Frontal cortex (tissue), 4 donors: ENCODE measurements around the gene SEMG1. TPM values are rescaled to one million over a fixed set of nuclear protein-coding genes. Genes with fewer than 3 reads are reported as not detected.

ENCODE experiments used
- DNase-seq, 2 donors: peaks; one replicate each; pipeline ENCODE4 v3.0.0; 2012; ENCODE audit warnings: low spot score in 2 of 2
- FAIRE-seq: peaks from 2 replicates; lab custom pipeline; 2012; peaks lifted over from hg19 to GRCh38; lab: Jason Lieb, UNC
- total RNA-seq: library from RNA; depleted of rRNA; stranded (reverse); fragments of >200 nt; gene quantifications from one replicate; pipeline ENCODE4 v1.2.3, GENCODE V29; 2014
- donor health status: control.
- donor health status: control.
- donor health status: control.

The SEMG1 gene
- total RNA-seq, 1 donor from 2014 or later: not detected

GRCh38 chr20:45218124-45218523, 11.3 kb downstream of the SEMG1 start:
- FAIRE-seq (no peak), DNase-seq (no peak)

DNA sequence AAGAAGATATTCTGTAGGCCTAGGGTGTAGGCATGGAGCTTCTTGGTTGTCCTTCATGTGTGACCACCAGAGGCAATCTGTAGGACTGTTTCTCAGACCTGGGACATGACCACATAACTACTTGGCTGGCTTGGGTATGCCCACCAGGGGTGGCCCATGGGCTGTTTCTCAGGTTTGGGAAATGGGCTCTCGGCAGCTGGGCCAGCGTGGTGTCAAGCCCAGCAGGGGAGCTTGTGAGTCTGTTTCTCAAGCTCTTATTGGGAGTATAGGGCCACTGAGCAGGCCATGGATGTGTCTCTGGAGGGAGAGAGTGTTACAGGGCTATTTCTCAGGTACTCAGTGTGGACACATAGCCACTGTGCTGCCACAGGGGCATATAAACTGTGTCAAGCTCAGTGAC, 11.8 kb downstream of the SEMG1 start:
- FAIRE-seq (no peak), DNase-seq (no peak)

DNA sequence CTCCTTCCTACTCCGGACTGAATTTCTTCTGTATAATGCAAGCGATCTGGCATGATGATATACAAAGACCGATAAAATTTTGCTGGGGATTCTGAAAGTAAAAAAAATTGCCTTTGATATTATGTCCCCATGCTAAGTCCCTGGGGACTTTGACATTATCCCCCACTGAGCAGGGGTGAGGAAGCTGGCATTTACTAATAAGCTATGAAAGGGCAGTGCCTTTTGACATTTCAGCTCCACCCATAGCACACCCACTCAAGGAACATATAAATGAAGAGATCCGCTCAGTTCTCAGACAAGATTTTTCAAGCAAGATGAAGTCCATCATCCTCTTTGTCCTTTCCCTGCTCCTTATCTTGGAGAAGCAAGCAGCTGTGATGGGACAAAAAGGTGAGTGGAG, 14.2 kb downstream of the SEMG1 start, which contains the start of gene SEMG2:
Gene SEMG2, plus strand, starts transcription at position 298 of the 400 bp plus-strand sequence. Its CDS starts 17 bp downstream, at position 315.
- no peak for DNase-seq
- FAIRE-seq: no peak

GRCh38 chr20:45223136-45223535, 16.3 kb downstream of the SEMG1 start:
- FAIRE-seq (no peak), DNase-seq (no peak)

DNA sequence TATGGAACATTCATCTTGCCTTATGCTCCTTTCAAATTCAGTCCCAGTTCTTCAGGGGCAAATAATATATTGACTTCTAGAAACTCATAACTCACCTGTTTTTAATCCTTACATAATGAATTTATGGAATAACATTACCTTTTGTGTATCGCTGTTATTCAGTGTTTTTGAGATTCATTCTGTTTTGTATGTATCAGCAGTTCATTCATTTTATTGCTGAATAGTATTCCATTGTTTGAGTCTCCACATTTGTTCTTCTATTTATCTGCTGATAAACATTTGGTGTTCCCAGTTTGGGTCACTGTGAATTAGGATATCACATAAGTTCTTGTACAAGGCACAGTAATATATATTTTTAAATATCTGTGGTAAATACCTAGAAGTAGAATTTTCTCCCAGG, 19.5 kb downstream of the SEMG1 start:
- DNase-seq (no peak), FAIRE-seq (no peak)

DNA sequence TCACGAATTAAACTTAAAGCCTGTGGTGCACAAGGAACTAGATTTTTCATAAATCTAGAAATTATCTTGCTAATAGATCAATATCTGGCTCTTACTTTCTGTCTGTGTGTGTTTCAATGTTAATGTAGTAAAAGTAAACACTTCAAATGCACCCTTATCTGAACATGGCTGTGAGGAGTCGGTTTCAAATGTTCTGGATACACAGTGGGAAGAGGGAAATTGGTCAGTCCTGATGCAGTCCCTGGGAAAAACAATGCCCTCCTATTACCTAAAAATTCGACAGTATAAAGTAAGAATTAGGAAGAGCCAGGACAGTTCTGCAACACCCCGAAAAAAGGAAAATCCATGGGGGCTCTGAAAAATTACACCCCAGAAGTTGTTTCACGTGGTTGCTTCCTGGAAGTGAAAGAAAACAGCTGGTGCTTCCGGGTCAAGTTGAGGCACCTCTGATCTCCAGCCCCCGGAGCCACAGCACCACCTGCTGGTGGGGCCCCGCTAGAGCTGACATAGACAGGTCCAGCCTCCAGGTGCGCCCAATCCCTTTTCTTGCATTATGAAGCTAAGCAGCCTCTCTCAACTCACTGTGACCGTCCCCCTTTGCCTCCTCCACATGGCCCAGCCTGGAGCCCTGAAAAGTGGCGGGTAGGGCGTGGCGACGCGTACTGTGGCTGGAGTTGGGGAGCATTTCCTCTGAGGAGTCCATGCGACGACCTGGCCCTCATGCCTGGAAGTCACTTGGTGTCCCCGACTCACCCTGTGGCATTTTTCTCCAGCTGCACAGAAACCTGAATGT, 22.6 kb downstream of the SEMG1 start:
- no peak for DNase-seq

DNA sequence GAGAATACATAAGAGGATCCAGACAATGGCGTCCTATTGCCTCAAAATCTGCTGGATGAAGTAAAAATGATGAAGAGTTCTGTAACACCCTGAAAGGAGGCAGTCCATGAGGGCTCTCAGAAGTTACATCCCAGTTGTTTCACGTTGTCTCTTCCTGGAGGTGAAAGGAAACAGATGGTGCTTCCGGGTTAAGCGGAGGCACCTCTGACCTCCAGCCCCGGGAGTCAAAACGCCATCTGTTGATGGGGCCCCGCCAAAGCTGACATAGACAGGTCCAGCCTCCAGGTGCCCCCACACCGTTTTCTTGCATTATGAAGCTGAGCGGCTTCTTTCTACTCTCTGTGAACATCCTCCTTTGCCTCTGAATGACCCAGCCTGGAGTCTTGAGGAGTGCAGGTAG, 23.8 kb downstream of the SEMG1 start:
- DNase-seq (no peak), FAIRE-seq (no peak)

More for the DNA sequence above, 22.6 kb downstream of the SEMG1 start:
- no peak for FAIRE-seq

DNA sequence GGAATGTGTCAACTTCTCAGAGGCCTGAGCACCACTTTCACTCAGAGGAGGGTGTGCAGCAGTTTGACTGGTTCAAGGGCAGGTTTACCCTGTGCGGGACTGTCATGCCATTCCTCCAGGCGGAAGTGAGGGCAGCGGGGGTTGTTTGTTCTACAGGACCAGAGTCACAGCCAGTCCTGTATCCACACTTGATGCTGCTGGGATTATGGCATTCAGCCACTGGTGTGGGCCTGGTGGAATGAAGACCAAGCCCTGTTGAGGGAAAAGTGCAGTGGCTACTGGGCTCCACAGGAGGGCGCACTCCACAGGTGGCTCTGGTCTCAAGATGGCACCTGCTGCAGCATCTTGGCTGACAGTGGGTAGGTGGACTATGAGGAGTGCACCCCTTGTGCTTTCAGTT, 29.2 kb downstream of the SEMG1 start:
- no peak for DNase-seq
- FAIRE-seq: no peak

DNA sequence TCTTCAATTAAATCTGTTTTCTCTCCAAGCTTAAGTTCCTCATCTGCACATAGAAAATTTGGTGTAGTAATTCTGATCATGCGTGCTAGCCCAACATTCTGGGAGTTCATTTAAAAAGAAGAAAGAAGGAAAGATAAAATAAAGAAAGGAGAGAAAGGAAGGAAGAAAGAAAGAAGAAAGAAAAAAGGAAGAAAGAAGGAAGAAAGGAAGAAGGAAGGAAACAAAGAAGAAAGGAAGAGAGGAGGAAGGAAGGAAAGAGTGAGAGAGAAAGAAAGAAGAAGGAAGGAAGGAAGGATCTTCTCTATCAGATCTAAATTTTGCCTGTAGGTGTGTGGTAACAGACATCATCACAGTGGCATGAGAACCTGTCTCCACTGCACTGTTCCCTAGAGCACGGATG, 31.3 kb downstream of the SEMG1 start:
- FAIRE-seq: no peak
- DNase-seq: no peak

DNA sequence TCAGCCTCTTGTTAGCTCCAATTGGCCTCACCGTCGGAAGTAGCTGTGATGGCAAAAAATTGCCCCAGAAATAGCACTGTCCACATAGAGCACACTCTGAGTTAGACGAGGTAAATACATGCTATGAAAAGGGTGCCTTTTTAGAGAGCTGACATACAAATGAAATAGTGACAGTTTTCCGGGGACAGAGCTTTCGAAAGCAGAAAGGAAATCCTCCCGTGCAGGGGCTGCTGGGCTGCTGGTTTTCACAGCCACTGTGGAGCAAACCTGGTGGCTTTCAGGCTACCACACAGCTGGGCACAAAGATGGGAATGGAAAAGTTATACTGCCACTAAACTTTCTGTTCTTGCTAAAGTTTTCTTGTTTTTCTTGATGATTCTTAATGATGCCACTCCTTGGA, 39.3 kb downstream of the SEMG1 start:
- FAIRE-seq (no peak), DNase-seq (no peak)

DNA sequence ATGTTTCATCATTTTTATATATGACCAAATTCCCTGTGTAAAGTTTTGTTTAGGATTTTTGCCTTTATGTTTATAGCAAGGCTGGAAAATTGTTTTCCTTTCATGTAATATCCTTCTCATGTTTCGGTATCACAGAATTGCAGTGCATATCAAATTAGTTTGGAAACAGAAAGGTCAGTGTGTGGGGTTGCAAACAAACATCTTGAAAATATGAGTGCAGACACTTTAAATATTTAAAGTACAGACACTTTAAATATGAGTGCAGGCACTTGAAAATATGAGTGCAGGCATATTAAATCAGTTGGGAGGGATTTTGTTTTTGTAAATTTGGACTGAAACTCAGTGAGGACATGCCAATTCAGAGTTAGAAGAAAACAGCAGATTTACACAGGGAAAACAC, 41.0 kb downstream of the SEMG1 start:
- FAIRE-seq (no peak), DNase-seq (no peak)

- DNase-seq (no peak), FAIRE-seq (no peak)
Observed at GRCh38 chr20:45248609-45249008, 41.8 kb downstream of the SEMG1 start.

DNA sequence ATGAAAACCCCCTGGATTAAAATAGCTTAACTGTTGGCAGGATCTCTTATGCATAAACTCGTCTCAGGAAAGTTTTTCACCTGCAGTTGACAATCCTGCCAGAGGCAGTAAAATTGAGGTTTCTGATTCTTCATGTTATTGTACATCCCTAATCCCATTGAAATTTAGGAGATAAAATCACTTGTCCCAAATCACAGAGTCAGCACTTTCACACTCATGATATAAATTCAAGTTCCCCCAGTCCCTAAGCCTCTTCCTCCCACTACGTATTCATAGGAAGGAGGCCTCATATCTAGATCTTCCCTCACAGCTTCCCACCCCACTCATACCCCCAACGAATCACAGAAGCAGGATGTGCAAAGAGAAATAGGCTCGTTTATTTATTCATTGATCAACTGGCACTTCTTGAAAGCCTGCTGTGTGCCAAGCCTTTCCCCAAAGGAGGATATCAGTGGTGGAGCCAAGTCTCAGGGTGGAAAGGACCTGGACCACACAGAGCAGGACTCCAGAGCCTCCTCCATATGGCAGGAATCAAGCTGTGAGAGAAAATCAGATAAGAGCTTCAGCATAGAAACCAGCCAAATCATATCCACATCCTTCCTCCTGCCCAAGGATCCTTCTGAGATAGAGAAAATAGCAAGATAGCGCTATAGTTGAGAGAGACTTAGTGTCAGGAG, 45.2 kb downstream of the SEMG1 start:
- DNase-seq: no peak
- FAIRE-seq: no peak

- DNase-seq (no peak), FAIRE-seq (no peak)
Observed at GRCh38 chr20:45253261-45253660, 46.4 kb downstream of the SEMG1 start.

GRCh38 chr20:45254383-45255262, 47.8 kb downstream of the SEMG1 start, which contains the start of gene SLPI:
Gene SLPI (minus strand): TSS chr20:45254564. CDS start chr20:45254543, 21 bp downstream.
- FAIRE-seq (no peak), DNase-seq (no peak)

DNA sequence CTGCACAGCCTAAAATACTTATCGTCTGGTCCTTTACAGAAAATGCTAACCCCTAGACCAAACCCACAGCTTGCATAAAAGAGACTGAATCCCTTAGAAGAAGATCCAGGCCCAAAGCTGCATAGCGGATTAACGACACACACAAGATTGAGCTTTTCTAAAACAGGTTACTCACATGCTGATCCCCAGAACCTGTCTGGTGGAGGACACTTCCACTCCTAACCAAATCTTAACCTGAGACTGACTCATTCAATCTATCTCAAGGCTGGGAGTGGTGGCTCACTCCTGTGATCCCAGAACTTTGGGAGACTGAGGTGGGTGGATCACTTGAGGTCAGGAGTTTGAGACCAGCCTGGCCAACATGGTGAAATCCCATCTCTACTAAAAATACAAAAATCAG, 50.3 kb downstream of the SEMG1 start:
- DNase-seq (no peak), FAIRE-seq (no peak)

- FAIRE-seq (no peak), DNase-seq (no peak)
Observed at GRCh38 chr20:45257711-45258110, 50.9 kb downstream of the SEMG1 start.

GRCh38 chr20:45258259-45258658, 51.4 kb downstream of the SEMG1 start:
- FAIRE-seq (no peak), DNase-seq (no peak)

DNA sequence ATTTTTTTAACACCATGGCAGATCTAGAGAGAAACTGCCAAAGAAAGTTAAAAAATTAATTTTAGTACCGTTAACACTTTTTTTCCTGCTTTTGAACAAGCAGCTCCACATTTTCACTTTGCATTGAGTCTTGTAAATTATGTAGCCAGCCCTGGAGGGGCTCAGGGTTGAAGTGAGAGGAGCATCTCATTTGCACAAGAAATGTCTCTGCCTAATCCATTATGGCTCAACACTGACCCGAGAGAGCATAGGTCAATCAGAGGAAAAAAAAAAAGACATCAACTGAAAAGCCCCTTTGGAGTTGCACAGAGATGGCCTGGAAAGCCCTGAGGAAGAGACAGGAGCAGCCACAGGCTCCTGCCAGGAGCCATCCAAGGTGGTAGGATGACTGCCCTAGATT, 51.8 kb downstream of the SEMG1 start:
- FAIRE-seq: no peak
- no peak for DNase-seq
